Ramos (cell line): ENCODE measurements around the gene CACNG6.

ENCODE experiments used
- in situ Hi-C: fragments of 300-500 bp; cut with MboI; formaldehyde crosslinking; loops from one replicate; pipeline ENCODE4 v1.14.3; 2022; ENCODE audit warnings: low sequenced_read_pairs; ENCODE audit not compliant: unreplicated experiment

Gene CACNG6

GRCh38 chr19:53994811-53995210 lies 3.4 kb downstream of the CACNG6 start:
- in situ Hi-C loops, result no loop called here

GRCh38 chr19:53998223-53998622 lies 6.8 kb downstream of the CACNG6 start:
- in situ Hi-C loops, result no loop called here

GRCh38 chr19:53999694-54000093 lies 8.3 kb downstream of the CACNG6 start:
- in situ Hi-C loops, result no loop called here

GRCh38 chr19:54001496-54001895 lies 10.1 kb downstream of the CACNG6 start:
- in situ Hi-C loops, result no loop called here

DNA sequence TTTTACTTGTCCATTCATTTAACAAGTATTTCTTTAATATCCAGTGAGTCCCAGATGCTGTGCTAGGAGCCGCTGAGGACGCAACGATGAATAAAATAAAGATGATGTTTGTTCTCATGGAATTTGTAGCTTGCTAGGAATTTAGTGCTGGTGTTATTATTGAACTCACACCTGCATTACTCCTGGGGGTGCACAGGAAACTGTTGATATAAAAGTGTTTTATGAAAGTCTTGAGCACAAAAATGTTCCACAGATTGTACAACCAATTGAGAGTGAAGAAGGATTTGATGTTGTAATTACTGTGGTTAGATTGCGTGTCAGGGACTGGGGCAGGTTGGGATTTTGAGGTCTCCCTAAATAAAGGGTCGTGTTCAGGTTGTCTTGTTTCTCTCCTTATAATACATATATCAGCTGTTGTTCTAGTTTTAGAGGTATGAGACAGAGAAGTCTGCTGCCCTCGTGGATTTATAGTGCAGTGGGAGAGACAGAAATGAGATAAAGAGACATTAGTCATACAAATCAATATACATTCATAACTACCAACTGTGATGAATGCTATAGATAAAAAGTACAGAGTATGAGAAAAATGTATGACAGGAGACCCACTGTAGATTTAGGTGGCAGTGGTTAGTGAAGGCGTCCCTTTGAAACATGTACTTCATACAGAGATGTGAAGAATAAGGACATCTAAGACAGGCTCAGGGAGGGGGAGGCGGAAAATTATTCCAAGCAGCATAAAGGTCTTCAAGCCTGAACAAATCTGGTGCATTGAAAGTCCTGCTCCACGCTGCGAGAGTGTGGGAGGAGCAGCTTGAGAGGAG lies 11.3 kb downstream of the CACNG6 start:
- in situ Hi-C loops, result no loop called here

- in situ Hi-C loops, result no loop called here
Measured at GRCh38 chr19:54009440-54009839, 18.0 kb downstream of the CACNG6 start.

- in situ Hi-C loops, result no loop called here
Measured at GRCh38 chr19:54010474-54010873, 19.0 kb downstream of the CACNG6 start.

- in situ Hi-C loops, result no loop called here
Measured at GRCh38 chr19:54011507-54012211, 20.2 kb downstream of the CACNG6 start.

GRCh38 chr19:54013866-54014265 lies 22.4 kb downstream of the CACNG6 start:
- in situ Hi-C loops, result no loop called here

GRCh38 chr19:54014920-54015560 lies 23.6 kb downstream of the CACNG6 start:
- in situ Hi-C loops, result no loop called here

DNA sequence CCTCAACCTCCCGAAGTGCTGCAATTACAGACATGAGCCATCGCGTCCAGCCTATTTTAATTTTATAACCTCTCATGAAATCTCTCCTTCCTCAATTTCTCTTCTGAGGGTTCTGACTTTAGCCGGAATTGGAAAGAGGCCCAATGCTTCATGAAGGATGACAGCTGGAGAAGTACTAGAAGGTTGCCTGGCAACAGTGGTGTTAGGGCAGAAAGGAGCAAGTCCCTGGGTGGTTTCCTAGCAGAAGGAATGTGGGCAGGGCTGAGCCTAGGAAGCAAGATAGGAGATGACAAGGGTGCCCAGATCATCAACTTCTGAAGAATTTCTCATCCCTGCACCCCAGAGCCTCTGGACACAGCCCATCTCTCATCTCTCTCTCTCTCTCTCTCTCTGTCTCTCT lies 25.8 kb downstream of the CACNG6 start:
- in situ Hi-C loops, result no loop called here

DNA sequence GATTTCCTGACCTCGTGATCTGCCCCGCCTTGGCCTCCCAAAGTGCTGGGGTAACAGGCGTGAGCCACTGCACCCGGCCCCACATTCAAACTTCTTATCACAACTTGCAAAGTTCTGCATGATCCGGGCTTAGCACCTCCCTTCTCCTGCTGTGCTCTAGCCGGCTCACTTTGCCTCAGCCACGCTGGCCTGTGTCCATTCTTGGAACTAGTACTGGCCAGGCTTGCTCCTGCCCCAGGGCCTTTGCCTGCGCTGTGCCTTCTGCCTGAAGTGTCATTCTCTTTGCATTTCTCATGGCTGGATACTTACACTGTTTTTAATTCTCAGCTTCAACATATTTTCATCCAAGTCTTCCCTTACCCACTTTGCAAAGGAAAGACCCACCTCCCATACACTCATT lies 29.9 kb downstream of the CACNG6 start:
- in situ Hi-C loops, result loop anchor here (10.0 kb wide), 1 partner anchor 107 kb away; no protein-coding TSS in a partner anchor

DNA sequence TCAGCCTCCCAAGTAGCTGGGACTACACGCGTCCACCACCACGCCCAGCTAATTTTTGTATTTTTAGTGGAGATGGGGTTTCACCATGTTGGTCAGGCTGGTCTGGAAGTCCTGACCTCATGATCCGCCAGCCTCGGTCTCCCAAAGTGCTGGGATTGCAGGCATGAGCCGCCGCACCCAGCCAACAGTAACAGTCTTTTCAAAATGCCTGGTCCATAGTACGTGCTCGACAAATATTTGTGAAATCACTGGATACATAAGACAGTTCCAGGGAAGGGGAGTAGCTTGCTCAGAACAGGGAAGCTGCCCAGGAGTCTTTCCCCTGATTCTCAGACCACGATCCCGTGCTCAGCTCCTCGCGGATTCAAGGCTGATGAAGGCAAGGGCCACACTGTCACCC lies 30.5 kb downstream of the CACNG6 start:
- in situ Hi-C loops, result loop anchor here (10.0 kb wide), 1 partner anchor 107 kb away; no protein-coding TSS in a partner anchor

GRCh38 chr19:54023191-54023590 lies 31.8 kb downstream of the CACNG6 start:
- in situ Hi-C loops, result loop anchor here (10.0 kb wide), 1 partner anchor 108 kb away; no protein-coding TSS in a partner anchor

GRCh38 chr19:54024660-54025059 lies 33.2 kb downstream of the CACNG6 start:
- in situ Hi-C loops, result loop anchor here (10.0 kb wide), 1 partner anchor 110 kb away; no protein-coding TSS in a partner anchor

DNA sequence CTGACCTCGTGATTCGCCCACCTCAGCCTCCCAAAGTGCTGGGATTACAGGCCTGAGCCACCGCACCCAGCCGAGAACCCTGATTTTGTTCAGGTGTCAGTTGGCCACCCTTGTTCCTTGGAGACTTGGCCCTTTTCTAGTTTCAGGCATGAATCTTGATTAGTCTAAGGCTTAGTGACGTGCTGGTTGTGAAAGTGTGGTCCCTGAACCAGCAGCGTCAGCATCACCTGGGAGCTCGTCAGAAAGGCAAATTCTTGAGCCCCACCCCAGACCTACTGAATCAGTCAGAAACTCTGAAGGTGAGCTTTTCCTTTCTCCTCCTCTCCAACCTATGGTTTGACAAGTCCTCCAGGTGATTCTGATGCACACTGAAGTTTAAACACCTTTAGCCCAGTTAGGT lies 35.2 kb downstream of the CACNG6 start:
- in situ Hi-C loops, result loop anchor here (10.0 kb wide), 1 partner anchor 112 kb away; no protein-coding TSS in a partner anchor

DNA sequence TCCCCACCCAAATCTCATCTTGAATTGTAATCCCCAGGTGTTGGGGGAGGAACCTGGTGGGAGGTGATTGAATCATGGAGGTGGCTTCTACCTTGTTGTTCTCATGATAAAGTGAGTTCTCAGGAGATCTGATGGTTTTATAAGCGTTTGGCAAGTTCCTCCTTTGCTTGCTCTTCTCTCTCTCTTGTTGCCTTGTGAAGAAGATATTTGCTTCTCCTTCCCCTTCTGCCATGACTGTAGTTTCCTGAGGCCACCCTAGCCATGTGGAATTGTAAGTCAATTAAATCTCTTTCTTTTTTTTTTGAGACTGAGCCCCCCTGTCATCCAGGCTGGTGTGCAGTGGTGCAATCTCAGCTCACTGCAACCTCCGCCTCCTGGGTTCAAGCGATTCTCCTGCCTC lies 37.9 kb downstream of the CACNG6 start:
- in situ Hi-C loops, result loop anchor here (10.0 kb wide), 1 partner anchor 114 kb away; no protein-coding TSS in a partner anchor

- in situ Hi-C loops, result loop anchor here (10.0 kb wide), 1 partner anchor 115 kb away; no protein-coding TSS in a partner anchor
Measured at GRCh38 chr19:54029930-54030490, 38.6 kb downstream of the CACNG6 start.

GRCh38 chr19:54030895-54031586 lies 39.6 kb downstream of the CACNG6 start:
- in situ Hi-C loops, result no loop called here
